Tibial nerve (tissue), 4 donors: ENCODE results near the gene SLC6A17. TPM values are rescaled to one million over a fixed set of nuclear protein-coding genes. Genes with fewer than 3 reads are reported as not detected.

Experiments
- DNase-seq, 2 donors: peaks; one replicate each; pipeline ENCODE4 v3.0.0-alpha.2; 2019; ENCODE audit warnings: low spot score in 2 of 2
- H3K27ac ChIP-seq, 4 donors: fragments of 200-600 bp; sonication (generic) in 3 of 4; one replicate each; pipeline ENCODE4 v1.5.1; 2017 to 2019; ENCODE audit warnings: mild to moderate bottlenecking in 1 of 4
- H3K27me3 ChIP-seq, 2 donors: fragments of 200-600 bp; sonication (generic) in 1 of 2; one replicate each; pipeline versions ENCODE4 v1.5.1 to v1.6.0; 2017 to 2019
- H3K36me3 ChIP-seq, 3 donors: fragments of 200-600 bp; sonication (generic); one replicate each; pipeline ENCODE4 v1.5.1; 2018 to 2019
- H3K4me1 ChIP-seq, 4 donors: fragments of 200-600 bp; sonication (generic) in 3 of 4; one replicate each; pipeline ENCODE4 v1.5.1; 2017 to 2019
- H3K4me3 ChIP-seq, 4 donors: fragments of 200-600 bp; sonication (generic) in 3 of 4; one replicate each; pipeline ENCODE4 v1.5.1; 2017 to 2019; ENCODE audit warnings: mild to moderate bottlenecking in 1 of 4, moderate library complexity in 1 of 4
- H3K9me3 ChIP-seq, 4 donors: fragments of 200-600 bp; sonication (generic) in 3 of 4; one replicate each; pipeline ENCODE4 v1.5.1; 2017 to 2019
- CTCF ChIP-seq, 5 experiments: fragments of 200-600 bp in 3 of 5; fragments of 450-650 bp in 2 of 5; sonication (generic) in 3 of 5; IDR thresholded peaks; one replicate each; pipeline ENCODE4 v1.5.1; 2016 to 2019; ENCODE audit warnings: antibody characterized with exemption in 5 of 5, mild to moderate bottlenecking in 3 of 5, moderate library complexity in 2 of 5
- EP300 ChIP-seq, 2 donors: sonication (generic); formaldehyde crosslinking; IDR thresholded peaks; one replicate each; pipeline ENCODE4 v1.6.1; 2017; ENCODE audit warnings: antibody characterized with exemption in 2 of 2, mild to moderate bottlenecking in 1 of 2
- POLR2A ChIP-seq, 2 donors: fragments of 450-650 bp; IDR thresholded peaks; one replicate each; pipeline ENCODE4 v1.6.1; 2017; ENCODE audit warnings: antibody characterized with exemption in 2 of 2, mild to moderate bottlenecking in 2 of 2, moderate library complexity in 2 of 2
- WGBS, 2 donors: methylation state at CpG; one replicate each; pipeline ENCODE4 v1.1.5; 2018; 5-methylcytosine and 5-hydroxymethylcytosine counted together
- total RNA-seq, 4 donors: library from RNA; depleted of rRNA; stranded (reverse); fragments of >200 nt; gene quantifications; one replicate each; pipeline ENCODE4 v1.1.0, GENCODE V29; 2016

Gene SLC6A17
- total RNA-seq, 4 donors from 2014 or later: under 0.01 to 0.22 TPM; not detected in 2

DNA sequence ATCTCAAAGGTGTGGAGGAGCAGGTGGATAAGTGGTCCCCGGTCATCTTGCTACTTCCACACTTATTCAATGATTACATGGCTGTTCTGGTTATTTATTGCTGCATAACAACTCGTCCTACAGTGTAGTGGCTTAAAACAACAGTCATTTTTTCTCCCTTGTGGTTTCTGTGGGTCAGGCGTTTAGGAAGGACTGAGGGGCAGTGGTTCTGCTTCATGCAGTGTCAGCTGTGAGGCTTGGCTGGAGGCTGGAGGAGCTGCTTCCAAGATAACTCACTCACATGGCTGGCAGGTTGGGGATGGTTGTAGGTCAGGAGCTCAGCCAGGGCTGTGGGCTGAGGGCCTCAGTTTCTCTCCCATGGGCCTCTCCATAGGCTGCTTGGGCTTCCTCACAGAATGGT is 5.9 kb upstream of the SLC6A17 start:
- Histone ChIP-seq H3K4me3 (no peak overlapping the region), H3K9me3 (peaks cover 0 to 9% (median 0%) of the 10 kb centered on the region in 4 donors), H3K27me3 (peaks cover 0 to 67% of the 10 kb centered on the region in 2 donors), H3K36me3 (no peaks in the 10 kb centered on the region), H3K4me1 (no peaks in the 10 kb centered on the region), H3K27ac (no peak overlapping the region)
- no peak for DNase-seq
- TF ChIP-seq CTCF (IDR thresholded peaks at IDR 0.05) (no peak), EP300 (IDR thresholded peaks at IDR 0.05) (no peak), POLR2A (IDR thresholded peaks at IDR 0.05) (no peak)
- WGBS, 2 donors: 43 to 52% methylated on average over 3 of the region's 3 CpGs

DNA sequence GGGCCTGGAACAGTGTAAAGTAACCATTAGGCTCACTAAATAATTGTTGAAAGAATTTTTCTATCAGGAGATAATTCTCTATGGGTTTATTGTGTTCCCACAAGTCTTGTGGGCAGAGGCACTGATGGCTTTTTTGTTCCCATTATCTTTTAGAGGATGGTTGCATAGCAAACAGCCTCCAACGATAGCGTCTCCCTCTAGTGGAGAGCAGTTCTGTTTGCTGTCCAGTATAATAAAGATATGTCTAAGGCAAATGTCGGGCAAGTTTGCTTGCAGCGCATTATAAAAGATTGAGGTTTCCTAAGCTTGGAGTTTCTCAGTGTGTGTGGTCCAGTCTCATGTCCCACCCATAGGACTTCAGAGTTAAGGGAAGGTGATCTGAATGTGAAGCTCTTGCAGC is 1.3 kb upstream of the SLC6A17 start:
- no peak overlapping the region for H3K27ac ChIP-seq
- no peaks in the 10 kb centered on the region for H3K36me3 ChIP-seq
- peaks cover 0 to 5% (median 0%) of the 10 kb centered on the region in 4 donors for H3K9me3 ChIP-seq
- H3K27me3 ChIP-seq: peaks cover 0 to 72% of the 10 kb centered on the region in 2 donors
- no peak overlapping the region for H3K4me3 ChIP-seq
- TF ChIP-seq EP300 (IDR thresholded peaks at IDR 0.05) (no peak), CTCF (IDR thresholded peaks at IDR 0.05) (no peak), POLR2A (IDR thresholded peaks at IDR 0.05) (no peak)
- no peak for DNase-seq
- 52% methylated on average over 4 of the region's 4 CpGs for WGBS, 2 donors
- H3K4me1 ChIP-seq: peaks cover 0 to 16% (median 4%) of the 10 kb centered on the region in 4 donors

GRCh38 chr1:110151175-110151669 is 928 bp downstream of the SLC6A17 start:
- WGBS, 2 donors: 7 to 9% methylated on average over 33 to 37 of the region's 37 CpGs
- Histone ChIP-seq H3K4me3 (no peak overlapping the region), H3K36me3 (no peaks in the 10 kb centered on the region), H3K4me1 (peaks cover 0 to 16% (median 4%) of the 10 kb centered on the region in 4 donors), H3K27me3 (peaks cover 0 to 67% of the 10 kb centered on the region in 2 donors), H3K9me3 (no peaks in the 10 kb centered on the region), H3K27ac (no peak overlapping the region)
- DNase-seq: no peak
- TF ChIP-seq POLR2A (IDR thresholded peaks at IDR 0.05): no peak
- TF ChIP-seq CTCF (IDR thresholded peaks at IDR 0.05): no peak
- TF ChIP-seq EP300 (IDR thresholded peaks at IDR 0.05): no peak

- H3K36me3 ChIP-seq: no peaks in the 10 kb centered on the region
- H3K27ac ChIP-seq: no peak overlapping the region
- H3K4me1 ChIP-seq: peaks cover 0 to 16% (median 4%) of the 10 kb centered on the region in 4 donors
- TF ChIP-seq CTCF (IDR thresholded peaks at IDR 0.05) (no peak), POLR2A (IDR thresholded peaks at IDR 0.05) (no peak), EP300 (IDR thresholded peaks at IDR 0.05) (no peak)
- no peak for DNase-seq
- 61 to 67% methylated on average over 8 of the region's 8 CpGs for WGBS, 2 donors
- H3K9me3 ChIP-seq: no peaks in the 10 kb centered on the region
- peaks cover 0 to 58% of the 10 kb centered on the region in 2 donors for H3K27me3 ChIP-seq
- H3K4me3 ChIP-seq: no peak overlapping the region
Observed at GRCh38 chr1:110152133-110152785, 2.0 kb downstream of the SLC6A17 start.

DNA sequence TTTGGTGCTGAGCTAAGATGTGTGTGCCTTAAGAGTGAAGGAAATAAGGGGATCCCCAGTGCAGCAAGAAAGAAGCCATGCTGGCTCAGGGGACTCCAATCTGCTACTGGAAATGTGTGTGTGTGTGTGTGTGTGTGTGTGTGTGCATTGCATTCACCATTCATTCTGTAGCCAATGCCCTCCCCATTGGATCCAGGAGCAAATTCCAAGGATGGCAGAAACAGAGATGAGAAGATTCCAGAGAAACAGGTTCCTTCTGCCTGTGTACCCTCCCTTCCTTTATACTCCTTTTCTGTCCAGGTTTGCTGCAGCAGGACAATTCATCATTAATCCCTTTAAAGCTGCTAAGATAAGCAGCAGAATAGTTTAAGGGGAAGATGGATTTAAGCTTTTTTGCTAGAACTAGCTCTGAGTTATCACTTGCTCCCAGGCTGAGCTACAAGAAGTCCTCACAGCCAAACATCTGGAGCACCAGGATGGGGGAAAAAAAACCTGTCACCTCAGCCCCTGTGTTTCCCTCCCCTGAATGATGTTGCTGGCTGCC is 3.2 kb downstream of the SLC6A17 start:
- Histone ChIP-seq H3K4me1 (peaks cover 0 to 16% (median 4%) of the 10 kb centered on the region in 4 donors), H3K9me3 (no peaks in the 10 kb centered on the region), H3K27ac (no peak overlapping the region), H3K36me3 (no peaks in the 10 kb centered on the region), H3K4me3 (no peak overlapping the region), H3K27me3 (peaks cover 0 to 46% of the 10 kb centered on the region in 2 donors)
- no peak for DNase-seq
- TF ChIP-seq EP300 (IDR thresholded peaks at IDR 0.05) (no peak), POLR2A (IDR thresholded peaks at IDR 0.05) (no peak), CTCF (IDR thresholded peaks at IDR 0.05) (no peak)
